Ishikawa (cell line): ENCODE results near the gene OXCT2.

Experiments
- CEBPB ChIP-seq: IDR thresholded peaks from 2 replicates; pipeline ENCODE4 v1.6.1; 2012
- CREB1 ChIP-seq: IDR thresholded peaks from 2 replicates; pipeline ENCODE4 v1.6.1; 2012; ENCODE audit warnings: low read depth
- EP300 ChIP-seq: IDR thresholded peaks from 2 replicates; pipeline ENCODE4 v1.6.1; 2012; ENCODE audit warnings: borderline replicate concordance
- FOXM1 ChIP-seq: IDR thresholded peaks from 2 replicates; pipeline ENCODE4 v1.6.1; 2012; ENCODE audit warnings: low read depth, borderline replicate concordance
- MAX ChIP-seq: IDR thresholded peaks from 2 replicates; pipeline ENCODE4 v1.6.1; 2012
- NFIC ChIP-seq: IDR thresholded peaks from 2 replicates; pipeline ENCODE4 v1.6.1; 2012
- REST ChIP-seq: IDR thresholded peaks from 2 replicates; pipeline ENCODE4 v1.6.1; 2012; ENCODE audit warnings: low read depth, mild to moderate bottlenecking
- TAF1 ChIP-seq: IDR thresholded peaks from 2 replicates; pipeline ENCODE4 v1.6.1; 2012; ENCODE audit warnings: low read depth, mild to moderate bottlenecking
- YY1 ChIP-seq: IDR thresholded peaks from 2 replicates; pipeline ENCODE4 v1.6.1; 2012; ENCODE audit warnings: low read depth

- TF ChIP-seq CEBPB (no peak), MAX (no peak), NFIC (no peak), TAF1 (no peak), REST (no peak), FOXM1 (no peak), YY1 (no peak), CREB1 (no peak), EP300 (no peak)
Measured at GRCh38 chr1:39808784-39809517, 37.8 kb upstream of the OXCT2 start.
